Activated CD8-positive, alpha-beta T cell treated with anti-CD3 and anti-CD28 coated beads for 36 hours (primary cell): Measurements from ENCODE around the gene CX3CL1. TPM values are rescaled to one million over a fixed set of nuclear protein-coding genes. Genes with fewer than 3 reads are reported as not detected.

ENCODE experiments used
- ATAC-seq: fragments of 200-7000 bp; cut with Tn5 transposase; one replicate; pipeline ENCODE4 v1.10.0; 2021; ENCODE audit warnings: mild to moderate bottlenecking, moderate library complexity
- CTCF ChIA-PET: fragments of 350-600 bp; sonication (Branson Sonifier 250); formaldehyde crosslinking; loops from one replicate; lab custom pipeline; 2021; ENCODE audit warnings: antibody characterized with exemption; lab: Charles Lee
- POLR2A ChIA-PET: fragments of 350-600 bp; sonication (Branson Sonifier 250); formaldehyde crosslinking; loops from one replicate; lab custom pipeline; 2021; ENCODE audit warnings: antibody characterized with exemption; lab: Charles Lee
- DNase-seq: peaks from one replicate; pipeline ENCODE4 v3.0.0-alpha.2; 2020
- H3K27ac Mint-ChIP-seq: one replicate; pipeline ENCODE4 v1.8.0; 2021; ENCODE audit warnings: mild to moderate bottlenecking, mixed read lengths
- H3K27me3 Mint-ChIP-seq: one replicate; pipeline ENCODE4 v1.8.0; 2021; ENCODE audit warnings: mixed read lengths
- H3K36me3 Mint-ChIP-seq: one replicate; pipeline ENCODE4 v1.8.0; 2021; ENCODE audit warnings: low read depth, mixed read lengths
- H3K4me1 Mint-ChIP-seq: one replicate; pipeline ENCODE4 v1.8.0; 2021; ENCODE audit warnings: low read depth, mixed read lengths
- H3K4me3 Mint-ChIP-seq: one replicate; pipeline ENCODE4 v1.8.0; 2021; ENCODE audit warnings: mild to moderate bottlenecking, moderate library complexity, mixed read lengths
- H3K9me3 Mint-ChIP-seq: one replicate; pipeline ENCODE4 v1.8.0; 2021; ENCODE audit warnings: mixed read lengths
- intact Hi-C: fragments of 100-400 bp; cut with micrococcal nuclease; formaldehyde crosslinking; loops from one replicate; pipeline ENCODE4 v1.10.0; 2022
- total RNA-seq, 2 experiments: library from RNA; stranded (reverse); gene quantifications; one replicate each; pipeline ENCODE4 v1.2.3, GENCODE V29; 2021
- TF ChIP-seq, protein P1 (sequence below): fragments of 200-600 bp; IDR thresholded peaks from one replicate; pipeline ENCODE4 v1.8.0; 2022; ENCODE audit warnings: antibody characterized with exemption, mild to moderate bottlenecking

The CX3CL1 gene
- total RNA-seq, 2 experiments from 2014 or later, result 0.09 TPM; not detected in 1

- TF ChIP-seq, protein P1, sequence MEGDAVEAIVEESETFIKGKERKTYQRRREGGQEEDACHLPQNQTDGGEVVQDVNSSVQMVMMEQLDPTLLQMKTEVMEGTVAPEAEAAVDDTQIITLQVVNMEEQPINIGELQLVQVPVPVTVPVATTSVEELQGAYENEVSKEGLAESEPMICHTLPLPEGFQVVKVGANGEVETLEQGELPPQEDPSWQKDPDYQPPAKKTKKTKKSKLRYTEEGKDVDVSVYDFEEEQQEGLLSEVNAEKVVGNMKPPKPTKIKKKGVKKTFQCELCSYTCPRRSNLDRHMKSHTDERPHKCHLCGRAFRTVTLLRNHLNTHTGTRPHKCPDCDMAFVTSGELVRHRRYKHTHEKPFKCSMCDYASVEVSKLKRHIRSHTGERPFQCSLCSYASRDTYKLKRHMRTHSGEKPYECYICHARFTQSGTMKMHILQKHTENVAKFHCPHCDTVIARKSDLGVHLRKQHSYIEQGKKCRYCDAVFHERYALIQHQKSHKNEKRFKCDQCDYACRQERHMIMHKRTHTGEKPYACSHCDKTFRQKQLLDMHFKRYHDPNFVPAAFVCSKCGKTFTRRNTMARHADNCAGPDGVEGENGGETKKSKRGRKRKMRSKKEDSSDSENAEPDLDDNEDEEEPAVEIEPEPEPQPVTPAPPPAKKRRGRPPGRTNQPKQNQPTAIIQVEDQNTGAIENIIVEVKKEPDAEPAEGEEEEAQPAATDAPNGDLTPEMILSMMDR, result no peak
These were observed 15.7 kb upstream of the CX3CL1 start for GRCh38 chr16:57356547-57356946.

GRCh38 chr16:57357330-57358085 is 14.8 kb upstream of the CX3CL1 start:
- Mint-ChIP-seq H3K27me3 (no peaks in the 10 kb centered on the region), H3K9me3 (no peaks in the 10 kb centered on the region), H3K4me3 (no peak overlapping the region), H3K27ac (peak overlapping the region; percentile 16), H3K36me3 (no peaks in the 10 kb centered on the region), H3K4me1 (peaks cover 16% of the 10 kb centered on the region)
- ChIA-PET CTCF (no interaction called here), POLR2A (interaction anchor here (0.6 to 0.7 kb wide), 2 partner anchors 165 to 326 kb away, joined by 3 read pairs; no protein-coding TSS in a partner anchor)
- intact Hi-C loops, result no loop called here
- ATAC-seq (no peak), DNase-seq (no peak)
- TF ChIP-seq, protein P1, result no peak

More at GRCh38 chr16:57356547-57356946, 15.7 kb upstream of the CX3CL1 start:
- Mint-ChIP-seq H3K9me3 (no peaks in the 10 kb centered on the region), H3K4me1 (peaks cover 16% of the 10 kb centered on the region), H3K27ac (no peak overlapping the region), H3K4me3 (no peak overlapping the region), H3K27me3 (peaks cover 2% of the 10 kb centered on the region), H3K36me3 (no peaks in the 10 kb centered on the region)
- ATAC-seq (no peak), DNase-seq (no peak)
- CTCF ChIA-PET, result interaction anchor here (0.8 kb wide), 1 partner anchor 63 kb away, joined by 3 read pairs; no protein-coding TSS in a partner anchor
- intact Hi-C loops, result no loop called here
- POLR2A ChIA-PET, result no interaction called here

- H3K9me3 Mint-ChIP-seq, result no peaks in the 10 kb centered on the region
- TF ChIP-seq, protein P1, result no peak
- DNase-seq, result no peak
- no peaks in the 10 kb centered on the region for H3K27me3 Mint-ChIP-seq
- intact Hi-C loops, result no loop called here
- peak overlapping the region; percentile 16 for H3K27ac Mint-ChIP-seq
- ATAC-seq, result peak; percentile 9
- ChIA-PET CTCF (no interaction called here), POLR2A (interaction anchor here (0.6 kb wide), 1 partner anchor 166 kb away, joined by 3 read pairs; no protein-coding TSS in a partner anchor)
- H3K36me3 Mint-ChIP-seq, result no peaks in the 10 kb centered on the region
- peaks cover 16% of the 10 kb centered on the region for H3K4me1 Mint-ChIP-seq
- no peak overlapping the region for H3K4me3 Mint-ChIP-seq
These were observed 14.2 kb upstream of the CX3CL1 start for GRCh38 chr16:57358086-57358420.

GRCh38 chr16:57358527-57359095 is 13.7 kb upstream of the CX3CL1 start, which contains the start of gene CCL22:
Gene CCL22 (plus strand): TSS chr16:57358783. CDS start chr16:57358817, 34 bp downstream.
- ChIA-PET POLR2A (no interaction called here), CTCF (no interaction called here)
- intact Hi-C loops, result no loop called here
- H3K36me3 Mint-ChIP-seq, result no peaks in the 10 kb centered on the region
- H3K27ac Mint-ChIP-seq, result peak within 1 kb of the TSS; percentile 20
- peak within 1 kb of the TSS; percentile 24 for H3K4me3 Mint-ChIP-seq
- H3K27me3 Mint-ChIP-seq, result no peaks in the 10 kb centered on the region
- peaks cover 16% of the 10 kb centered on the region for H3K4me1 Mint-ChIP-seq
- peak; percentile 93 for ATAC-seq
- TF ChIP-seq, protein P1, result no peak
- H3K9me3 Mint-ChIP-seq, result no peaks in the 10 kb centered on the region
- peak; percentile 79 for DNase-seq
